GM12873 (cell line): ENCODE measurements around the gene MRPS12.
A peak's percentile ranks its signal among the peaks of the same experiment; 100 is the strongest.

Experiments used
- CTCF ChIP-seq: IDR thresholded peaks from 2 replicates; pipeline ENCODE4 v1.5.1; 2012; ENCODE audit warnings: low read depth, mild to moderate bottlenecking, moderate library complexity, low read length, control low read depth; ENCODE audit not compliant: insufficient read depth; ENCODE audit errors: missing control alignments

MRPS12 gene

GRCh38 chr19:38929929-38930775 is 592 bp upstream of the MRPS12 start, which contains the start of gene SARS2:
TSS of gene SARS2 (minus strand) at chr19:38930763. CDS start at chr19:38930736, 27 bp downstream.
- TF ChIP-seq CTCF: peak; percentile 99

- no peak for TF ChIP-seq CTCF
Observed at GRCh38 chr19:38931521-38931793, 713 bp downstream of the MRPS12 start.

GRCh38 chr19:38932425-38933179 is 1.9 kb downstream of the MRPS12 start:
- TF ChIP-seq CTCF: peak; percentile 63

GRCh38 chr19:38933544-38933943 is 2.8 kb downstream of the MRPS12 start:
- TF ChIP-seq CTCF: no peak

- TF ChIP-seq CTCF: no peak
Observed at GRCh38 chr19:38939957-38940356, 9.2 kb downstream of the MRPS12 start.

- no peak for TF ChIP-seq CTCF
Observed at GRCh38 chr19:38941979-38942378, 11.2 kb downstream of the MRPS12 start.

GRCh38 chr19:38942471-38943181 is 11.9 kb downstream of the MRPS12 start:
- TF ChIP-seq CTCF: no peak
